NCI-H2107 treated with DMSO at 0.1 percent for 48 hours (cell line): Measurements from ENCODE around the gene SRSF4.

Source experiments
- DNase-seq: peaks from one replicate; lab custom pipeline; 2025; ENCODE audit not compliant: unreplicated experiment; lab: John Stamatoyannopoulos, UW

SRSF4 gene

DNA sequence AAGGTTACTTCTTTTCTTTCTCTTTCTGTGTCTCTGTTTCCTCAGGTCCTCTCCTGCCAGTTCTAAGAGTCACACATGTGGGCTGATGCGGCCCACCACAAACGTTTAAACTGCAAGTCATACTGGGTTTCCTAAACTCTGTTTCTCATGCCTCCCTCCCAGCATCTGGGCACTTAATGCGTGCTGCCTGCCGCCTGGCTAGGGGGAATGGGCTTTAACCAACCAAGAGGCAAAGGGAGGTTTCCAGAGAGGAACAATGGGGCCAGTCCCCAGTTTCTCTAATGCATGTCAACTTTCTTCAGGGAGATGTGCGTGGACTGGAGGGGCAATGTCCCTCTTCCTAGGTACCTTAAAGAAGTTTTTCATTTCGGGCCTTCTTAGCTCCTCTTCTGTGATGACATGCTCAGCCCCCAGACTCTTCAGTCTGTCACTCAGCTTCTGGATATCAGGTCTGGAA, 19.9 kb upstream of the SRSF4 start:
- no peak for DNase-seq

- no peak for DNase-seq
Observed at GRCh38 chr1:29200906-29201594, 19.4 kb upstream of the SRSF4 start.

DNA sequence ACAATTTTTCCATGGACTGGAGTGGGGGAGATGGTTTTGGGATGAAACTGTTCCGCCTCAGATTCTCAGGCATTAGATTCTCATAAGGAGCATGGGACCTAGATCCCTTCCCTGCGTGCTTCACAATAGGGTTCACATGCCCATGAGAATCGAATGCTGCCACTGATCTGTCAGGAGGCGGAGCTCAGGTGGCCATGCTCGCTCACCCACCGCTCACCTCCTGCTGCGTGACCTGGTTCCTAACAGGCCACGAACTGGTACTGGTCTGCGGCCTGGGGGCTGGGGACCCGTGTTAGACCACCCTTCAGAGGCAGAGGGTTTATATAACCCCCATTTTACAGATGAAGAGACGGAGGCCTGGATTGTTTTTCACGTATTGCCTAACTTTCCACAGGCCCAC, 16.3 kb upstream of the SRSF4 start:
- DNase-seq, result no peak

- DNase-seq, result peak; percentile 68
Observed at GRCh38 chr1:29197590-29197924, 15.9 kb upstream of the SRSF4 start.

DNA sequence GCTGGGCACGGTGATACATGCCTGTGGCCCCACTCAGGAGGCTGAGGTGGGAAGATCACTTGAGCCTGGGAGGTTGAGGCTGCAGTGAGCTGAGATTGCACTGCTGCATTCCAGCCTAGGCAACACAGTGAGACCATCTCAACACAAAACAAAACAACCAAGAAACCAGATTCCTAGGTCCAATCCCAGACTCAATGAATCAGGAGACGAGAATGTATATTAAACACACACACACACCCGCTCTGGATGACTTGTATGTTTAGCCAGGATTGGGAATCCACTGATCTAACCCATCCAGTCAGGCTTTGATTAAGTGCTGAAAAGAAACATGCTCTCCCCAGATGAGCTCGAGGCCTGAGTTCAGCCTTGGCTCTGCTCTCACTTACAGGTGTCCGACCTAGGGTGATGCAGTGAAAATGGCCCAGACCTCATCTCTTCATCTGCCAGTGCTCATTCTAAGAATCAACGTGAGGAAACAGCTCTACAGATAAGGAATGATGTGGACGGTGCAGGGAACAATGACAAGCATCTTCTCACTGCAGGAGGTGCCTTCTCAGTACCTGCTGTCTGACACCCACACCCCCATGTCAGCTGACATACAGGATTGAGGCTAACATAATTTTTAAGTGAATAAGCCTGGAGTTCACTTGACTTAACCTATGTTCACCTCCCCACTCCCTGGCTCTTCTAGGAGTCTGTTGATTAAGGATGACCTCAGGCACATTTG, 15.3 kb upstream of the SRSF4 start:
- DNase-seq, result no peak

- no peak for DNase-seq
Observed at GRCh38 chr1:29195881-29196291, 14.2 kb upstream of the SRSF4 start.

- no peak for DNase-seq
Observed at GRCh38 chr1:29193879-29194455, 12.3 kb upstream of the SRSF4 start.

GRCh38 chr1:29190718-29191117, 9.0 kb upstream of the SRSF4 start:
- DNase-seq, result no peak

GRCh38 chr1:29186707-29187106, 5.0 kb upstream of the SRSF4 start:
- no peak for DNase-seq

DNA sequence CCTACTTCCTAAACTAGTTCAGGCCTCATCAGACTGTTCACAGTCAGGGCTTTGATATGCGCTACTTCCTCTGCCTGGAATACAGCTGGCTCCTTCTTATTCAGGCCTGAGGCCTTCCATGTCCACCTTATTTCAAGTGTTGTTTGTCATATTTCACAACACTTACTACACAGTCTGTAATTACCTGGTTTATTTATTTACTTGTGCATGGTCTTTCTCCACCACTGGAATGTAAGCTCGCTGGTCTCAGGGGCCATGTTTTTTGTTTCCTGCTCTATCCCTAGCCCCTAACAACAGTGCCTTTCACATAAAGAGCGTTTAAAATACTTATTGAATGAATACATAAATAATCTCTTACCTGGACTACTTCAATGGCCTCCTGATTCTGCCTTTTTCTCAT, 4.6 kb upstream of the SRSF4 start:
- DNase-seq, result no peak

DNA sequence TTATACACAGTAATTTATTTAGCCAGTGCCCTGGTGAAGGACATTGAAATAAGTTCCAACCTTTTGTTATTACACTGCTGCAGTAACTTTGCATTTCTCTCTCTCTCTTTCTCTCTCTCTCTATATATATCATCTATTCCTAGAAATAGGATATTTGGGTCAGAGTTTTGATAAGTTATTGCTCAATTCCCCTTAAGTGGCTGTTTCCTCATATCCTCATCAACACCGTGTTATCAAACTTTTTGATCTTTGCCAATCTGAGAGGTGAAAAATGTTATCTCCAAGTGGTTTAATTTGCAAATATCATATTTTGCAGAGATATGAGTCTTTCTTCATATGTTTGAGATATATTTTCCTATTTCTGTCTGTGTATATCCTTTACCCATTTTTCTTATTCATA, 1.6 kb upstream of the SRSF4 start:
- DNase-seq, result no peak

- no peak for DNase-seq
Observed at GRCh38 chr1:29180497-29181412, 945 bp downstream of the SRSF4 start.

DNA sequence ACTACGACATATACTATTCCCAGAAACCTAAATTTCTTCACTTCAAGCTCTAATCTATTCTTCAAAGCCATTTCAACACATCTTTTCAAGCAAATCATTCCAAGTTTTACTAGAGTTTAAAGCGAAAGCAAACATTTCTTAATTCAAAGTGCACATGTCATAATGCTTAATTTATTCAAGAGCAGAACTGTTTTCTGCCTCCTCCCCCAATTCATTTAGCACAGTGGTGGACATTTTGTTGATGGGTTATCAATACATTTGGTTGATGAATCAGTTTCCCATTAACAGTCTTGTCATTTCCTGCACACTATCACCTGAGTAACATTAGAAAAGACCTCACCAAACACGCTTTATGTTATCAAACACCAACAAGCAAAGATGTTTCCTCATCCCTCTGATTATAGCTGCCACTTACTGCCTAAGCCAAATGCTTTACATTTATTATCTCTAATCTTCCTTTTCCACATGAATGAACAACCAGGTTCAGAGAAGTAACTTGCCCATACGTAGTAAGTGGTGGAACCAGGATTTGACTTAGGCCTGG, 2.0 kb downstream of the SRSF4 start:
- no peak for DNase-seq

DNA sequence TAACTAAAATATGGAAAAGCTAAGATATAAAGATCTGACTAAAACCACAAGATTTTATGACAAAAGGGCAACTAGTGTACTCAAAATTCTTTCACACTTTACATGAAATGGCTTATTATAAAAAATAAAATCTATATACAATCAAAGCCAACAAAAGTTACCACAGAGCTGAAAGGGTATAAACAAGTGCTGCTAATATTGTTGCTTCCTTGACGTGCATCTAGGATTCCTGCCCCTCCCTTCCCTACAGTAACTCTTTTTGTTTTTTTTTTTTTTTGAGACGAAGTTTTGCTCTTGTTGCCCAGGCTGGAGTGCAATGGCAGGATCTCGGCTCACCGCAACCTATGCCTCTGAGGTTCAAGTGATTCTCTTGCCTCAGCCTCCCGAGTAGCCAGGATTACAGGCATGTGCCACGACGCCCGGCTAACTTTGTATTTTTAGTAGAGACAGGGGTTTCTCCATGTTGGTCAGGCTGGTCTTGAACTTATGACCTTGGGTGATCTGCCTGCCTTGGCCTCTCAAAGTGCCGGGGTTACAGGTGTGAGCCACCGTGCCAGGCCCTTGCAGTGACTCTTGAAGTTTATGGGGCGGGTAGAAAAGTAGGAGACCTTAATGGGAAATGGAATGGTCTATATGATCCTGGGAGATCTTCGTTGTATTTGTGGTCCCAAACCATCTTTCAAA, 4.5 kb downstream of the SRSF4 start:
- no peak for DNase-seq

GRCh38 chr1:29176576-29176975, 5.1 kb downstream of the SRSF4 start:
- DNase-seq, result no peak

DNA sequence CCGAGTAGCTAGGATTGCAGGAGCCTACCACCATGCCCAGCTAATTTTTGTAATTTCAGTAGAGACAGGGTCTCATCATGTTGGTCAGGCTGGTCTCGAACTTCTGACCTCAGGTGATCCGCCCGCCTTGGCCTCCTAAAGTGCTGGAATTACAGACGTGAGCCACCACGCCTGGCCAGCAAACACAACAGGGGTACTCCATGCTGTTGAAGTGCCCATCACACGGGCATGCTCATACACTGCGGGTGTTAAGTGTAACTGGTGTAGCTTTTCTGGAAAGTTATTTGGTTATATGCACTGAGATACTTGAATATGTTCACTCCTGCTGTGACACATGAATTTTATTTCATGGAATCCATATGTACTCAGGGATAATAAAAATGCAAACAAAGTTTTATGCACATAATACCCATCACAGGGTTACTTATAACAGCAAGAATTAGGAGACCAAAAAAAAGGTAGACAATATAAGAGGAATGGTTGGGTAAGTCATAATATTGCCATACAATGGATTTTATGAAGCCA, 9.2 kb downstream of the SRSF4 start:
- DNase-seq, result no peak

DNA sequence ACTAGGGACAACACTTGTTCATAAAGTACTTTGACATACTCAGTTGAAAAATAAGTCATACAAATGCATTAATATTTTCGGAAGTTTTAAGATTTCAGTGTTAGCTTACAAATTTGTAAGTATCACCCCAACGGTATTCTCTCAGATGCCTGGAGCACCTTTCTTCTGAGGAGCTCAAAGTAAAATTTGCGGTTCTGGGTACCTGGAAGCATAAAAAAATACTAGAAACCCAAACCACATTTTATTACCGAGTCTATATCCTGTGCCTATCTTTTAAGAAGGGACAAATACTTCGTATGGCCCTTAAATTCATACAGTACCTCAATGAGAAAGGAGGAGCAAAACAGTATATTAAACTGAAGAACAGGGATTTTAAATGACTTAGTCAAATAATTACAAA, 10.2 kb downstream of the SRSF4 start:
- DNase-seq, result no peak

DNA sequence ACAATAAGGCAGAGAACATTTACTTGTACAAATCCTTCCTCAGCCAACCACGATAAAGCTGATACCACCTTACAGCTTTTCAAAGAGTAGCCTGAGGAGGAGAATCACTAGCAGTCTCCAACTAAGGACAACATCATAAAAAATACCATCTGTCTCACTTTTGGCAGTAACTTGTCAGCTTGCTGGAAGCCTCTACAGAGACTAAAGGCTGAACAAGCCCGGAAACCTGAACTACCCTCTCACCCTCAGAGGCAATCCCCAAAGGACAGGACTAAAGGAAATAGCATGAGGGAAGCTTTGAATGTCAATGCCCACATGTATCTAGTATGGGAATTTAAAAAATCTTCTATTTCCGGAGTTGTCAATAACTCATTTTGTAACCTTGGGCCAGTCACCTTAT, 10.6 kb downstream of the SRSF4 start:
- DNase-seq, result peak; percentile 36

DNA sequence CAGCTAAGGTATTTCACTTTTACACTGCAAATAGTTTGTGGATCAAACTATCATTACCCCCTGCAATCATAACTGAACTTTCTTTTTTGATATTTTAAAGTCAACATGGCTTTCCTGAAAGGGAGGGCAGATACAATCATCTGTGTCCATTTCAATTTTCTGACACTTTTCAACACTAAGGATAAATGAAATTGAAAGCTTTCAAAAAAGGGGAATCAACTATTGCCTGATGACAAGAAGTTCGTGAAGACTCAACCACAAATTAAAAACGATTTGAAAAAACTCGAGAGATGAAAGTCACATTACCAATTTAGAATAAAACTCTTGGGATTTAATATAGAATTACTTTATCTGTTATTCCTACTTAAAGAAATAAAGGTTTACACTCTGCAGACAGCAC, 11.7 kb downstream of the SRSF4 start:
- no peak for DNase-seq

GRCh38 chr1:29167904-29168303, 13.8 kb downstream of the SRSF4 start:
- no peak for DNase-seq
